ENCODE measurements around the gene RASGRF2.

The RASGRF2 gene

GRCh38 chr5:81181576-81182316 is 221.6 kb downstream of the RASGRF2 start:
- no peak for DNase-seq

GRCh38 chr5:81182396-81183390 is 222.5 kb downstream of the RASGRF2 start:
- no peak for DNase-seq

- no peak for DNase-seq
Observed at GRCh38 chr5:81183811-81184748, 223.9 kb downstream of the RASGRF2 start.

- DNase-seq, result no peak
Observed at GRCh38 chr5:81184749-81185110, 224.6 kb downstream of the RASGRF2 start.

DNA sequence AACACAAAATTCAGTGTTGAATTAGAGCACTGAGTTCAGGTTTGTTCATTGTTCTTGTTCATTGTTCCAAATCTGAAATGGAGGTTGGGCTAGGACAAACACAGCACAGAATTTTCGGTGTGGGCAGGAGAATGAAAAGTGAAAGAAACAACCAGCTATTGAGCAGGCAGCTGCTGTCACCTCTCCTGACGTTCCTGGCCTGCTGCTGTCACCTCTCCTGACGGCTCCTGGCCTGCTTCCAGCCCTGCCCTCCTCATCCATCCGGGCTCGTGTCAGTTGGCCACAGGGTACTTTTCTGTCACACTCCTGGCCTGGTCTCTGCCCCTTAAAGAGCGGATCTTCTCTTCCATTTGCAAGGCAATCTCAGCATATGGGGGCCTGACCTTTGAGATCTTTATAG is 227.7 kb downstream of the RASGRF2 start:
- no peak for DNase-seq

GRCh38 chr5:81188962-81189361 is 228.8 kb downstream of the RASGRF2 start:
- no peak for DNase-seq

GRCh38 chr5:81189875-81190498 is 229.8 kb downstream of the RASGRF2 start:
- no peak for DNase-seq

GRCh38 chr5:81191726-81192372 is 231.7 kb downstream of the RASGRF2 start:
- DNase-seq, result no peak

DNA sequence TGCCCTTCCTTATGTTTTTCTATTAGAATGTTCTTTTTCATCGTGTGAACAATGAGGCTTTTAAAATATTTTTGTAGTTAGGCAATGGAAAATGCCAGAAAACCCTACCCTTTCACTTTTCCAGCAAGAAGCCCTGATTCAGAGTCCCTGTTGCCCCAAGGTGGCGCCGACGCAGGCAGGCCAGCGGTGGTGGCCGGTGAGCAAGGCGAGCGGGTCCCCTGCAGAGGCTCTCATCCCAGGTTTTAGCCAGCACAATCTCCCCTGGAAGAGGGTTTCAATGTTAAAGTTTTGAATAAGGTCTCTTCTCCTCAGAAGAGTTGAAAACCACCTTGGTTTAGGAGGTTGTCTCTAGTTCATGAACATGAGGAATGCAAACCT is 232.2 kb downstream of the RASGRF2 start:
- no peak for DNase-seq

DNA sequence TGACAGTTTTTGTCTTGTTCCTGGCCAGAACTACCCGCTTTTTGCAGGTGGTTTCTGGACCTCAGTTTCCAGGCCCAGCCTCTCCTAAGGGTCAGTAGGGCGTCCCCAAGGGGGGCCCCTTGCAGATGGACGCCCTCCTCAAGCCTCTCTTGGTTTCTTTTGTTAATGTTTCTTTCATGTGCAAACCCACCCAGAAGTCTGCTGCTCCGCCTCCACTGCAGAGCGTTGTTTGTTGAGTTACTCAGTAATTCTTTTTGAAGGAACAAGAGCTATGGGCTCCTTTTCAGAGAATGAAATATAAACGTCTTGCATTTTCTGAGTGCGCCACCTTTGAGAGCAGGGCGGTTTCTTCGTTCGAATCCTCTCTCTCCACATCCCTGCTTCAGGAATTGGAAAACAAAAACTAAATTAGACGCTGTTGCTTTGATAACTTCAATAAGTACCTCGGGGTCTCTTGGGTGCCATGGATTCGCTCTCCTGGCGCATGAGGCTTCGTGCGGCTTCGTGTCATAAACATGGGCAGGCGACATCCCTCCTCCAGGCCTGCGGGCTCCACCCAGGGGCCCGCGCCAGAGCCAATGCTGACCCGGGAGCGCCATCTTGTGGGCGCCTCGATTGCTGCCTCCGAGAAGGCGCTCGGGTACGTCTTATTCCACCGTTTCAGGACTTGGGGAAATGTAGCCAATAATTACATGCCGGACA is 234.6 kb downstream of the RASGRF2 start:
- peak; percentile 86 for DNase-seq

DNA sequence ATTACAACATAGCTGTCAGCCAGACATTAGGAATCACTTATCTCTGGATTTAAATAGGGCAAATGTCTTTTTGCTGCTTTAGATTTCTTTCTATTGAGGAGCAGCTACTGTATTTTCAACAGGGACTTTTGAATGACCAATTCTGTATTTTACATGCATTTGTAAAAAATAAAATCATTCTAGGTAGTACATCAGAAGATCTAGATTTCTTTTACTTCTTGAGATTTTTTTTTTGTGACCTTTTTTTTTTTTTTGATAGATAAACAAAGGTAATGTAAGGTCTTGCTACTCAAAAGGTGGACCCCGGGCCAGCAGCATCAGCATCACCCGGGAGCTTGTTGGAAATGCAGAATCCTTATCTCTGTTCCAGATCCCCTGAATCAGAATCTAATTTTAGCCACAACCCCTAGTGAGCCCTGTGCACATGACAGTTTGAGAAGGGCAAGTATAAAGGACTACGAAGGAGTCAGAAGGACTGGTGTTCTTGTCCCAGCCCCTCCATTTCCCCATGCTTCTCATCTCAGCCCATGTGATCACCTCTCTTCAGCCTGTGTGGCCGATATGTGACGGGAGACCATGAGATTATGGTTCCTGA is 235.3 kb downstream of the RASGRF2 start:
- no peak for DNase-seq

GRCh38 chr5:81202655-81203054 is 242.5 kb downstream of the RASGRF2 start:
- no peak for DNase-seq

- no peak for DNase-seq
Observed at GRCh38 chr5:81203729-81204128, 243.6 kb downstream of the RASGRF2 start.

- DNase-seq, result no peak
Observed at GRCh38 chr5:81204205-81204604, 244.0 kb downstream of the RASGRF2 start.

DNA sequence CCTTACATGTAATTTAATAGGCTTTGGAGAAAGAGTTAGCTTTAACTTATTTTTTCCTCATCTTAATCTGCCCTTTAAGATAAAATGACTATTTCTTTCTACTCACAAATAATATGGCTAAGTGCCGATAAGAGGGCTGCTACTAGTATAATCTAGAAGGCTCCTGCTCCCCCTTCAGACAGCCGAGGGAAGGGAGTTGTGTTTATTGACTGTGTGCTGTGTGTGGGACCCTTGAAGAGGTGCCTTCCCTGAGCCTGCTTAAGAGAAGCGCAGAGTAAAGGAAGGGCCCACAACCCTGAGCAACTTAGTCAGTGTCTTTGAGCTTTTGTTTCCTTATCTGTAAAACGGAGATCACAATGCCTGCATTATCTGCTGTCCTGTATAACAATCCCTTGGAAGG is 244.9 kb downstream of the RASGRF2 start:
- no peak for DNase-seq

GRCh38 chr5:81207009-81207408 is 246.8 kb downstream of the RASGRF2 start:
- DNase-seq, result no peak

DNA sequence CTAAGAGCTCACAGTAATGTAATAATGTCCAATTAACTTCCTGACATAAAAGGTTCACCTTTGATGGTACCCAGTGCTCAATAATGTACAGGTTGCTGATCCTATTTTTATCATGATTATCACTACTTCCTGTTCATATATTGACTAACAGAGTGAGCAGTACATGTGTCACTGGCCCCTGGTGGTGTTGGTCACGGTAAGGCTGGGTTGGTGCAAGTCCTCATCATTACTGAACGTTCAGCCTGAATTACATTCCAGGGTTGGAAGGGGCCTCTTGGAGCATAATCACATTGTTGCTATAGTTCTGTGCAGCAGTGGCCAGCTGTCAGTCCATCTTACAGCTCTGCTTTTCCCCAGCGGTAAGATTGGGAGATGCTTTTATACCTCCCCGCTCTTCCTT is 248.7 kb downstream of the RASGRF2 start:
- no peak for DNase-seq

DNA sequence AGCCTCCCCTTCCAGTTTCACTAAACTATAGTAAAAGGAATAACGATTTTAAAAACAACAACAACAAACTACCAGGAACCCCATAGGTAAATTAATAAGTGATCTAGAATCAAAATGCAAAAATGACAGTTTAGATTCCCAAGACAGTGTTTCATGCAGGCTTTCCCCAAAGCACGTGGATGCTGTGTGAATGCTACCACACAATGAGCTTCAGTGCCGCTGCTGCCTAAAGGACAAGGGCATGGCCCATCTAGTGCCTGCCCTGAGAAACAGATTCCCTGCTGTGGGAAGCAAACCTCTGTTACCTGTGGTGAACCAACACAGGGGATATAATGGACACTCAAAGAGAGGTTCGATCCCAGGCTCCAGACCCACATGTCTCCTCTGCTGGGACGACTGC is 249.2 kb downstream of the RASGRF2 start:
- no peak for DNase-seq

DNA sequence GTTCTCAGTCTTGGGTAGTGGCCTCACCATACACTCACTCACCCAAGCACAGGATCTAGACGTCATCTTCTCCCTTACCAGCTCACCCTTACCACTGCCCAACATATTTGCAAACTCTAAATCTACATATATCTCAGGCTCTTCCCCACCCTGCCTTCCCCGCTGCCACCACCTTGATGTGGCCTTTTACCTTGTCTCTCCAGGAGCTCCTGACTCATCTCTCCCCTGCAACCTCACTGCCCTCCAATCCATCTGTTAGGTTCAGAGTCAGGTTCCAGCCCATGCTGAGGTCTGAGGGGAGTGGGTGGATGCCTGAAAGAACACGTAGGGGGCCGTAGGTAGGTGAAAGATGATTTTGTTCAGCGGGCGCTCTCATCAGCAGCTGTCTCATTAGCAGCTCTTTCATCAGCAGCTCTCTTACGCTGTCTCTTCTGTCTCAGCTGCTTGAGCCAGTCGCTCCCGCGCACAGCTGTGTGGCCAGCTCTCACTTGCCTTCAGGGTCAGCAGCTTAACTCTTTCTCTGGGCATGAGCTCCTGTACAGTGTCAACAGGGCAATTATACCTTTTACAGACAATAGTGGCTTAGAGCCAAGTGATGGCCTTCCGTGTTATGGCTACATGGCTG is 249.8 kb downstream of the RASGRF2 start:
- DNase-seq, result no peak

- DNase-seq, result no peak
Observed at GRCh38 chr5:81212211-81212751, 252.1 kb downstream of the RASGRF2 start.

Measured in CD4-positive, alpha-beta T cell treated with Interleukin-6 for 4 hours (primary cell).